Lower leg skin (tissue), 4 donors: ENCODE measurements around the gene ASPRV1. TPM values are rescaled to one million over a fixed set of nuclear protein-coding genes. Genes with fewer than 3 reads are reported as not detected.

Experiments
- DNase-seq, 2 donors: peaks; one replicate each; pipeline ENCODE4 v3.0.0-alpha.2; 2019; ENCODE audit warnings: low spot score in 2 of 2
- H3K4me3 ChIP-seq: fragments of 200-600 bp; sonication (generic); 2 replicates; pipeline ENCODE4 v1.5.1; 2017; ENCODE audit warnings: mild to moderate bottlenecking, low read depth; ENCODE audit not compliant: poor library complexity, severe bottlenecking
- POLR2A ChIP-seq, 2 donors: fragments of 450-650 bp; IDR thresholded peaks; one replicate each; pipeline ENCODE4 v1.6.1; 2016 to 2017; ENCODE audit warnings: antibody characterized with exemption in 2 of 2, mild to moderate bottlenecking in 1 of 2, moderate library complexity in 1 of 2
- WGBS, 2 donors: methylation state at CpG; one replicate each; pipeline ENCODE4 v1.1.5; 2018; 5-methylcytosine and 5-hydroxymethylcytosine counted together
- intact Hi-C: fragments of 100-400 bp; cut with DNase I; formaldehyde crosslinking; loops from one replicate; pipeline ENCODE4 v1.15.0; 2023; ENCODE audit warnings: low total_unique reads
- total RNA-seq, 4 donors: library from RNA; depleted of rRNA; stranded (reverse); fragments of >200 nt; gene quantifications; one replicate each; pipeline ENCODE4 v1.1.0, GENCODE V29; 2016
- TF ChIP-seq, protein P1 (sequence below), 3 donors: fragments of 450-650 bp; IDR thresholded peaks; one replicate each; pipeline ENCODE4 v1.5.1; 2016; ENCODE audit warnings: antibody characterized with exemption in 3 of 3, mild to moderate bottlenecking in 3 of 3, moderate library complexity in 2 of 3

ASPRV1 gene
- total RNA-seq, 4 donors from 2014 or later: 771 to 1,715 (median 955) TPM

DNA sequence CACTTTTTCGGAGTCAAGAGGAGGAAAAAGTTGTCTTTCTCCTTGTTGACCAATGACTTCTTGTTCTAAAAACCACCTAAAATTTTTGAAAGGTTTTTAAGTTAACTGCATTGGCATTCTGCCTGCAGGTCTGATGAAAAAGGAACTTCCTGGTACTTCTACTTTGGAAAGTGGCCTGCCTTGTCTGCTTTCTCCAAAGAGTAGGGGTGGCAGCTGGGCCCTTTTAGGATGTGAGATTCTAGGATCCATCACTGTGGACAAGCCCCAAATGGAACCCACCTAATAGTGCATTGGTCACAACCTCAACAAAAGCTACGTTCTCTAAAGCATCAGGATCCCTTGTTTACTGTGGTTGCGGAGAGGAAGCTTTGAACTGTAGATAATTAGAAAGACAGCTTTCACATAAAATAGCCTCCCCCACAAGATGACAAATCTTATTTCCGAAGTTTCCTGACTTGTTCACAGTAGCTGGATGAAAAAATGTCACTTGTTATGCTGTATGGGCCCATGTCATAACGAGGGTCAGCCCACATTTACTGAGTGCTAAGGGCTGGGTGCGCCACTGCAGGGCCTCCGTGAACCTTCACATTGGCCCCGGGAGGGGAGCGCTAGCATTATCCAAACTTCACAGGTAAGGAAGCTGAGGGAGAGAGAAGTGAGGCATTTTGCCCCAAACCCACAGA is 17.4 kb downstream of the ASPRV1 start:
- no peak for TF ChIP-seq POLR2A (IDR thresholded peaks at IDR 0.05)
- TF ChIP-seq, protein P1, sequence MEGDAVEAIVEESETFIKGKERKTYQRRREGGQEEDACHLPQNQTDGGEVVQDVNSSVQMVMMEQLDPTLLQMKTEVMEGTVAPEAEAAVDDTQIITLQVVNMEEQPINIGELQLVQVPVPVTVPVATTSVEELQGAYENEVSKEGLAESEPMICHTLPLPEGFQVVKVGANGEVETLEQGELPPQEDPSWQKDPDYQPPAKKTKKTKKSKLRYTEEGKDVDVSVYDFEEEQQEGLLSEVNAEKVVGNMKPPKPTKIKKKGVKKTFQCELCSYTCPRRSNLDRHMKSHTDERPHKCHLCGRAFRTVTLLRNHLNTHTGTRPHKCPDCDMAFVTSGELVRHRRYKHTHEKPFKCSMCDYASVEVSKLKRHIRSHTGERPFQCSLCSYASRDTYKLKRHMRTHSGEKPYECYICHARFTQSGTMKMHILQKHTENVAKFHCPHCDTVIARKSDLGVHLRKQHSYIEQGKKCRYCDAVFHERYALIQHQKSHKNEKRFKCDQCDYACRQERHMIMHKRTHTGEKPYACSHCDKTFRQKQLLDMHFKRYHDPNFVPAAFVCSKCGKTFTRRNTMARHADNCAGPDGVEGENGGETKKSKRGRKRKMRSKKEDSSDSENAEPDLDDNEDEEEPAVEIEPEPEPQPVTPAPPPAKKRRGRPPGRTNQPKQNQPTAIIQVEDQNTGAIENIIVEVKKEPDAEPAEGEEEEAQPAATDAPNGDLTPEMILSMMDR (IDR thresholded peaks at IDR 0.05): no peak
- DNase-seq: no peak
- 78 to 89% methylated on average over 9 of the region's 9 CpGs for WGBS, 2 donors
- intact Hi-C loops: no loop called here
- no peak overlapping the region for H3K4me3 ChIP-seq

- no peak for TF ChIP-seq POLR2A (IDR thresholded peaks at IDR 0.05)
- TF ChIP-seq, protein P1 (IDR thresholded peaks at IDR 0.05): no peak
- 81 to 87% methylated on average over 11 of the region's 11 CpGs for WGBS, 2 donors
- DNase-seq: no peak
- intact Hi-C loops: no loop called here
- no peak overlapping the region for H3K4me3 ChIP-seq
Observed at GRCh38 chr2:69943000-69943842, 18.2 kb downstream of the ASPRV1 start.

GRCh38 chr2:69940691-69941090 is 20.7 kb downstream of the ASPRV1 start:
- WGBS, 2 donors: 91 to 93% methylated on average over 8 of the region's 8 CpGs
- H3K4me3 ChIP-seq: no peak overlapping the region
- DNase-seq: no peak
- no peak for TF ChIP-seq POLR2A (IDR thresholded peaks at IDR 0.05)
- TF ChIP-seq, protein P1 (IDR thresholded peaks at IDR 0.05): no peak
- intact Hi-C loops: no loop called here

GRCh38 chr2:69939722-69940121 is 21.7 kb downstream of the ASPRV1 start:
- DNase-seq: no peak
- intact Hi-C loops: no loop called here
- H3K4me3 ChIP-seq: no peak overlapping the region
- TF ChIP-seq POLR2A (IDR thresholded peaks at IDR 0.05): no peak
- TF ChIP-seq, protein P1 (IDR thresholded peaks at IDR 0.05): no peak
- WGBS, 2 donors: 86 to 87% methylated on average over 14 of the region's 14 CpGs

DNA sequence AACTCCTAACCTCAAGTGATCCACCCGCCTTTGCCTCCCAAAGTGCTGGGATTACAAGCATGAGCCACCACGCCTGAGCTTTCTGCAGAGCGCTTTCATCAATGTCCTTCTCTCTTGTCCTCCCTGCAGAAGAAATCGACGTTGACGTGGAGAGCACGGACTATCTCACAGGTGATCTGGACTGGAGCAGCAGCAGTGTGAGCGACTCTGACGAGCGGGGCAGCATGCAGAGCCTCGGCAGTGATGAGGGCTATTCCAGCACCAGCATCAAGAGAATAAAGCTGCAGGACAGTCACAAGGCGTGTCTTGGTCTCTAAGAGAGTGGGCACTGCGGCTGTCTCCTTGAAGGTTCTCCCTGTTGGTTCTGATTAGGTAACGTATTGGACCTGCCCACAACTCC is 23.5 kb downstream of the ASPRV1 start:
- TF ChIP-seq POLR2A (IDR thresholded peaks at IDR 0.05): no peak
- TF ChIP-seq, protein P1 (IDR thresholded peaks at IDR 0.05): no peak
- H3K4me3 ChIP-seq: no peak overlapping the region
- 92 to 94% methylated on average over 14 of the region's 14 CpGs for WGBS, 2 donors
- intact Hi-C loops: no loop called here
- no peak for DNase-seq
